PC-3 (cell line): Measurements from ENCODE around the gene HEPHL1.

Experiments used
- EZH2 ChIP-seq: fragments of 300-600 bp; sonication (generic); IDR thresholded peaks from one replicate; pipeline ENCODE4 v1.6.1; 2017; ENCODE audit warnings: antibody characterized with exemption, mild to moderate bottlenecking, low read length; ENCODE audit not compliant: unreplicated experiment
- EZH2phosphoT487 ChIP-seq: fragments of 300-600 bp; sonication (generic); IDR thresholded peaks from 2 replicates; pipeline ENCODE4 v1.6.1; 2018; ENCODE audit warnings: mild to moderate bottlenecking, antibody characterized with exemption, low read length, borderline replicate concordance
- TF ChIP-seq, protein P1 (sequence below): fragments of 300-600 bp; sonication (generic); conservative IDR thresholded peaks from 2 replicates; pipeline ENCODE4 v1.5.1; 2017; ENCODE audit warnings: antibody characterized with exemption, low read depth, mild to moderate bottlenecking, low read length

DNA sequence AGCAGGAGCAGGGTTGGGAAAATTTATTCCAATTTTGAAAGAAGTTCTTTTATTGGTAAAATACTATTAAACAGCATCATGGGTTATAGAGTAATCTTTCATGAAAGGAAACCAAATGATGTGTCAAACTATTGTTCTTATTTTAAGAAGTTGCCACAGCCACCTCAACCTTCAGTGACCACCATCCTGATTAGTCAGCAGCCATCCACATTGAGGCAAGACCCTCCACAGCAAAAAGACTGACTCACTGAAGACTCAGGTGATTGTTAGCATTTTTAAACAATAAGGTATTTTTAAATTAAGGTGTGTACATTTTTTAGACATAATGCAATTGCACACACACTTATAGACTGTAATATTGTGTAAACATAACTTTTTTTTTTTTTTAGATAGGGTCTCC is 3.7 kb upstream of the HEPHL1 start:
- no peak for TF ChIP-seq EZH2phosphoT487
- TF ChIP-seq, protein P1, sequence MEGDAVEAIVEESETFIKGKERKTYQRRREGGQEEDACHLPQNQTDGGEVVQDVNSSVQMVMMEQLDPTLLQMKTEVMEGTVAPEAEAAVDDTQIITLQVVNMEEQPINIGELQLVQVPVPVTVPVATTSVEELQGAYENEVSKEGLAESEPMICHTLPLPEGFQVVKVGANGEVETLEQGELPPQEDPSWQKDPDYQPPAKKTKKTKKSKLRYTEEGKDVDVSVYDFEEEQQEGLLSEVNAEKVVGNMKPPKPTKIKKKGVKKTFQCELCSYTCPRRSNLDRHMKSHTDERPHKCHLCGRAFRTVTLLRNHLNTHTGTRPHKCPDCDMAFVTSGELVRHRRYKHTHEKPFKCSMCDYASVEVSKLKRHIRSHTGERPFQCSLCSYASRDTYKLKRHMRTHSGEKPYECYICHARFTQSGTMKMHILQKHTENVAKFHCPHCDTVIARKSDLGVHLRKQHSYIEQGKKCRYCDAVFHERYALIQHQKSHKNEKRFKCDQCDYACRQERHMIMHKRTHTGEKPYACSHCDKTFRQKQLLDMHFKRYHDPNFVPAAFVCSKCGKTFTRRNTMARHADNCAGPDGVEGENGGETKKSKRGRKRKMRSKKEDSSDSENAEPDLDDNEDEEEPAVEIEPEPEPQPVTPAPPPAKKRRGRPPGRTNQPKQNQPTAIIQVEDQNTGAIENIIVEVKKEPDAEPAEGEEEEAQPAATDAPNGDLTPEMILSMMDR = no peak
- no peak for TF ChIP-seq EZH2
